ENCODE results near the gene ACOX1. TPM values are rescaled to one million over a fixed set of nuclear protein-coding genes. Genes with fewer than 3 reads are reported as not detected.

ACOX1 gene
- total RNA-seq, 1 donor from 2014 or later: 75.2 TPM

DNA sequence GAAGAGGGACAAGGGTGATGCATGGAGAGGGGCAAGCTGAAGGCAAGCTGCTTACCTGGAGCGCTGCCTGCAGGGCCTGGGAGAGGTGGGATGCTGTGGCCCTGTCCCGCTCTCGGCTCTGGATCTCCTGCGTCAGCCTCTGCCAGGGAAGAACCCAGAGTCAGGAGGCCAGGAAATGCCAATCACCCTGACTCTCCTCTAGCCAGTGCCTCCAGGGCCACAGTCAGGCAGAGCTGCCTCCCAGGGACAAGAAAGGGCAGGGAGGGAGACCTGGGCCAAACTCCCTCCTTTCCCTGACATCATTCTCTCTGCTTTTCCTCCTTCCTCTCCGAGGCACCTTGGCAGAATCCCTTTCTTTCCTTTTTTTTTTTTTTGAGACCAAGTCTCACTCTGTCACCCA, 33.0 kb upstream of the ACOX1 start:
- TF ChIP-seq CTCF (IDR thresholded peaks at IDR 0.05): no peak

GRCh38 chr17:76009969-76010661, 31.1 kb upstream of the ACOX1 start:
- Histone ChIP-seq H3K4me1 (no peaks in the 10 kb centered on the region), H3K27me3 (no peaks in the 10 kb centered on the region), H3K27ac (no peak overlapping the region), H3K36me3 (peaks cover 3% of the 10 kb centered on the region), H3K4me3 (no peak overlapping the region), H3K9me3 (no peaks in the 10 kb centered on the region)
- DNase-seq (no peak), ATAC-seq (no peak)
- intact Hi-C loops (cut with DNase I): loop anchor here (5.0 kb wide), 1 partner anchor 103 kb away; no protein-coding TSS in a partner anchor
- no peak for TF ChIP-seq CTCF (IDR thresholded peaks at IDR 0.05)

More for the DNA sequence above, 33.0 kb upstream of the ACOX1 start:
- no peaks in the 10 kb centered on the region for H3K9me3 ChIP-seq
- peaks cover 3% of the 10 kb centered on the region for H3K36me3 ChIP-seq
- no peaks in the 10 kb centered on the region for H3K4me1 ChIP-seq
- H3K27me3 ChIP-seq: no peaks in the 10 kb centered on the region
- no peak overlapping the region for H3K4me3 ChIP-seq
- intact Hi-C loops (cut with DNase I): no loop called here
- no peak for ATAC-seq
- DNase-seq: no peak
- no peak overlapping the region for H3K27ac ChIP-seq

DNA sequence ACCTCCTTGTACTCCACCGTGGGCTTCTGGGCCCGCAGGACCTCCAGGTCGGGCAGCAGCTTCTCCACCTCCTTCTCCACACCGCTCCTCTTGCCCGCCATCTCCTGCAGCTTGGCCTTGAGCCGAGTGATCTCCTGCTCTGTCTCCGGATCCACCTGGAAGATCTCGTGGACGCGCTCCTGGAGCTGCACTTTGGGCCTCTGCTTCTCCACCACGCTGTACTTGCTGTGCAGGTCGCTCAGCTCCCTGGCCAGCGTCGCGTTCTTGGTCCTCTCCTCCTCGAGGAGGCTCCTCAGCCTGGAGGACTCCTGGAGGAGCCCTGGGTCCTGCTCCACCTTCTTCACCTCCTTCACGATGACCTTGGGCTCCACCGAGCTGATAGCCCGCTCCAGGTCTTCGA, 30.5 kb upstream of the ACOX1 start:
- no peak for TF ChIP-seq CTCF (IDR thresholded peaks at IDR 0.05)
- no peak for ATAC-seq
- DNase-seq: no peak
- Histone ChIP-seq H3K9me3 (no peaks in the 10 kb centered on the region), H3K4me3 (no peak overlapping the region), H3K27ac (no peak overlapping the region), H3K4me1 (peaks cover 3% of the 10 kb centered on the region), H3K36me3 (peaks cover 2% of the 10 kb centered on the region), H3K27me3 (no peaks in the 10 kb centered on the region)
- intact Hi-C loops (cut with DNase I): loop anchor here (5.0 kb wide), 1 partner anchor 102 kb away; no protein-coding TSS in a partner anchor

DNA sequence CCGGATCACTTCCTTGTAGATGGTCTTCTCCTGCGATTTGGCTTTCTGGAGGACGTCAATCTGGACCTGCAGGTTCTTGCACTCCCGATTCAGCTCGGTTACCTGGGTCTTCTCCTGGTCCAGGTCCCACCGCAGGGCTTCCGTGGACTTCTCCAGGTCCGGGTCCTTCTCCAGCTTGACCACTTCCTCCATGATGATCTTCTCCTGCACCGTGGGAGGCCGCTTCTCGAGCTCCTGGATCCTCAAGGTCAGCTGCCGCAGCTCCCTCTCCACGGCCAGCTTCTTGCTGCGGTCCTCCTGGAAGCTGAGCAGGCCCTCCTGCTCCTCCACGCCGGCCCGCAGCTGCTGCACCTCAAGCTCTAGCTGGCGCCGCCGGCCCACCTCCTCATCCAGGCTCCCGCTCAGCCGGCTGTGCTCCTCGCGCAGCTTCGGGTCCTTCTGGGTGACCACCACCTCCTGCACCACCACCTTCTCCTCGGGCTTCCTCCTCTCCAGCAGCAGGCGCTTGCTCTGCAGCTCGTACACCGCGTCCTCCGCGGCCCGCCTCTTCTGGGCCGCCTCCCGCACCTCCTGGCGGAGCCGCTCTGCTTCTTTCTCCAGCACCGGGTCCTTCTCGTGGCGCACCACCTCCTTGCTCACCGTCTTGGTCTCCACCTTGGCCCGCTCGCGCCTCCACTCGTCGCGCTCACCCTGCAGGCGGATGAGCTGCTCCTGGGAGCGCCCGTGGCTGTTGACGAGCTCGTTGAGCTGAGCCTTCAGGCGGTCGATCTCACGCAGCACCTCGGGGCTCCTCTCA, 29.9 kb upstream of the ACOX1 start:
- Histone ChIP-seq H3K27ac (no peak overlapping the region), H3K9me3 (no peaks in the 10 kb centered on the region), H3K4me1 (peaks cover 6% of the 10 kb centered on the region), H3K36me3 (no peaks in the 10 kb centered on the region), H3K27me3 (no peaks in the 10 kb centered on the region), H3K4me3 (no peak overlapping the region)
- intact Hi-C loops (cut with DNase I): loop anchor here (5.0 kb wide), 1 partner anchor 102 kb away; no protein-coding TSS in a partner anchor
- no peak for TF ChIP-seq CTCF (IDR thresholded peaks at IDR 0.05)
- DNase-seq (no peak), ATAC-seq (no peak)

- intact Hi-C loops (cut with DNase I): loop anchor here (5.0 kb wide), 1 partner anchor 101 kb away; no protein-coding TSS in a partner anchor
- DNase-seq (no peak), ATAC-seq (no peak)
- H3K27me3 ChIP-seq: no peaks in the 10 kb centered on the region
- H3K4me3 ChIP-seq: no peak overlapping the region
- H3K4me1 ChIP-seq: peaks cover 12% of the 10 kb centered on the region
- TF ChIP-seq CTCF (IDR thresholded peaks at IDR 0.05): no peak
- H3K27ac ChIP-seq: no peak overlapping the region
- H3K9me3 ChIP-seq: no peaks in the 10 kb centered on the region
- H3K36me3 ChIP-seq: no peaks in the 10 kb centered on the region
Measured at GRCh38 chr17:76008208-76008607, 29.2 kb upstream of the ACOX1 start.

All from upper lobe of right lung (tissue), 1 donor.